Kidney tubule cell (primary cell): Measurements from ENCODE around the gene TSPAN2.

ENCODE experiments used
- DNase-seq: peaks from one replicate; pipeline ENCODE4 v3.0.0-alpha.2; 2018; ENCODE audit warnings: low spot score

The TSPAN2 gene

GRCh38 chr1:115113766-115114165 lies 24.5 kb upstream of the TSPAN2 start:
- DNase-seq: no peak

- peak; percentile 53 for DNase-seq
These were observed 23.4 kb upstream of the TSPAN2 start for GRCh38 chr1:115112496-115113375.

- DNase-seq: no peak
These were observed 18.4 kb upstream of the TSPAN2 start for GRCh38 chr1:115107516-115108260.

- DNase-seq: no peak
These were observed 16.5 kb upstream of the TSPAN2 start for GRCh38 chr1:115105831-115106230.

- peak; percentile 61 for DNase-seq
These were observed 10.4 kb upstream of the TSPAN2 start for GRCh38 chr1:115099693-115100050.

- peak; percentile 84 for DNase-seq
These were observed 9.8 kb upstream of the TSPAN2 start for GRCh38 chr1:115098979-115099692.

GRCh38 chr1:115092175-115092574 lies 2.9 kb upstream of the TSPAN2 start:
- no peak for DNase-seq

- no peak for DNase-seq
These were observed 2.3 kb upstream of the TSPAN2 start for GRCh38 chr1:115091572-115091971.

GRCh38 chr1:115090956-115091355 lies 1.7 kb upstream of the TSPAN2 start:
- DNase-seq: no peak

- peak; percentile 4 for DNase-seq
These were observed 1.2 kb upstream of the TSPAN2 start for GRCh38 chr1:115090540-115090939.

GRCh38 chr1:115090186-115090490 lies 835 bp upstream of the TSPAN2 start:
- DNase-seq: no peak

- no peak for DNase-seq
These were observed 358 bp downstream of the TSPAN2 start for GRCh38 chr1:115088871-115089419.

- DNase-seq: no peak
These were observed 1.1 kb downstream of the TSPAN2 start for GRCh38 chr1:115088115-115088778.

GRCh38 chr1:115086176-115086830 lies 3.0 kb downstream of the TSPAN2 start:
- DNase-seq: no peak

- DNase-seq: no peak
These were observed 4.3 kb downstream of the TSPAN2 start for GRCh38 chr1:115084902-115085511.

- DNase-seq: no peak
These were observed 6.4 kb downstream of the TSPAN2 start for GRCh38 chr1:115082949-115083348.

GRCh38 chr1:115078708-115079107 lies 10.6 kb downstream of the TSPAN2 start:
- DNase-seq: no peak

- DNase-seq: no peak
These were observed 11.3 kb downstream of the TSPAN2 start for GRCh38 chr1:115077984-115078330.

GRCh38 chr1:115077286-115077983 lies 11.9 kb downstream of the TSPAN2 start:
- DNase-seq: peak; percentile 60

- DNase-seq: no peak
These were observed 12.9 kb downstream of the TSPAN2 start for GRCh38 chr1:115076384-115076915.
